ENCODE results near the gene ATG3. TPM values are rescaled to one million over a fixed set of nuclear protein-coding genes. Genes with fewer than 3 reads are reported as not detected.

Gene ATG3
- total RNA-seq, 1 experiment from 2014 or later: 117 TPM

DNA sequence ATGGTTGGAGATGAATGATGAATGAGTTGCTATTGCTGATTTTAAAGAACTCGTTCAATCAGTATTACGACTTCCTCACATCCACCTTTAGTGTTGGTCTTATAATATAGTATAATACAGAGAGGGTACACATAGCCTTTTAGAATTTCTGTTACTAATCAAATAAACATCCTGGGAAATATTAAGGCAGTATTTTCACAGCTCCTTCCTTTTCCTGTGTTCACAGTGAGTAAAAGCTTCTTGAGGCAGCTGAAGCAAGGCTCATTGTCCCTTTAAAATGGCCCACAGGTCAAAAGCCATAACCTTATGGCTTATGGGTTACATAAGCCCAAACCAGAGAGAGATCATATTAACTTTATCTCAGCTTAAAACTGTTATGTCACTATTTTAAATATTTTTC is 61.1 kb downstream of the ATG3 start:
- Histone ChIP-seq H3K27me3 (ENCODE audit: low read length) (peaks cover 75% of the 10 kb centered on the region), H3K4me1 (ENCODE audit: insufficient read depth, low read length) (no peaks in the 10 kb centered on the region), H3K9ac (ENCODE audit: low read length) (no peak overlapping the region), H3K4me2 (ENCODE audit: low read length) (no peak overlapping the region), H3K9me2 (replicated peaks; ENCODE audit: low read length) (no peaks in the 10 kb centered on the region), H3F3A (ENCODE audit: low read length, unreplicated experiment) (no peaks in the 10 kb centered on the region), H3K9me3 (ENCODE audit: low read length) (no peaks in the 10 kb centered on the region), H3K79me2 (ENCODE audit: low read length) (no peaks in the 10 kb centered on the region), H2AFZ (ENCODE audit: low read length) (no peak overlapping the region), H3K36me3 (ENCODE audit: low read depth, low read length) (no peaks in the 10 kb centered on the region), H3K4me3 (ENCODE audit: low read length) (no peak overlapping the region), H3K27ac (ENCODE audit: low read length) (no peak overlapping the region), H4K20me1 (ENCODE audit: low read length) (no peaks in the 10 kb centered on the region)
- ChIA-PET POLR2A (ENCODE audit: unreplicated experiment) (no interaction called here), CTCF (no interaction called here)
- intact Hi-C loops (cut with micrococcal nuclease): no loop called here
- no peak for TF ChIP-seq EZH2phosphoT487 (IDR thresholded peaks at IDR 0.05; ENCODE audit: borderline replicate concordance, low read length)
- no peak for TF ChIP-seq CTCF (conservative IDR thresholded peaks at IDR 0.05; ENCODE audit: low read depth, low read length)
- TF ChIP-seq EZH2 (IDR thresholded peaks at IDR 0.05; ENCODE audit: low read length, unreplicated experiment): no peak
- no TSS peak for BruUV-seq (replicated peaks)
- no peak for ATAC-seq
- no peak for DNase-seq

DNA sequence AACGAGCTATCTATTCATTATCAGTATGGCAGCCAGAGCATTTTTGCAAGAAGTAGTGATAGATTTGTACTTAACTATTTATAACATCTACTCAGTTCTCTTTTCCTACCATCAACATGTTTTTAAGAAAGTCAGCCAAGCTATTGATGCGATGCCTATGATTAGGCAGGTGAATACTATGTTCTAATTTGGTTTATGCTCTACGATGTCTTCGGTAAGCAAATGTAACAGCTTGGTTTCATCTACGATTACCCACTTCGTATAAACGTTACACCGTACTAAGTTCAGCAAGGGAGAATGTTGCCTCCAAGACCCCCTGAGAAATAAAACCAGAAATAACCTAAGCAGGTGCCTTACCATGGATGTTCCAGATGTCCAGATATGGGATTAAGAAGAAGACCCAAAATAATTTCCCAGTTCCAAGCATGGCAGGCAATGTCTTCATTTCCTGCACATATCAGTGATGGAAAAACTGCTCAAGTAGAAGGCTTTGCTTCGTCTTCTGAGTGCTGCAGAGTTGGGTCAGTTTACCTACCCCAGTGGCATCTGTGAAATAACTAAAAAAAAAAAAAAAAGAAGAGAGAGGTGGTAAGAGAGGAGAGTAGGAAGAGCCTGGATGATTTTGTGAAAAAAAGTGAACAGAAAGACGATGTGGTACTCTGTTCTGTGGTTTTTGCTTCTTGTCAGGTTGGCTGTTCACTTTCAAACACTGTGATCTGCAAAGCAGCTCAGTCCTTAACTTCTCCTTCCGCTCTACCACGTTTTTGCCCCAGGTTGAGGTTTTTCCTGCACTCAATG is 62.6 kb downstream of the ATG3 start, which contains the start of gene BTLA:
Gene BTLA, minus strand, starts transcription at position 559 of the 798 bp plus-strand sequence. Its CDS starts 114 bp downstream, at position 445.
- Histone ChIP-seq H3K36me3 (ENCODE audit: low read depth, low read length) (no peaks in the 10 kb centered on the region), H3K4me1 (ENCODE audit: insufficient read depth, low read length) (no peaks in the 10 kb centered on the region), H3K4me2 (ENCODE audit: low read length) (no peak within 1 kb of the TSS), H3K9me2 (replicated peaks; ENCODE audit: low read length) (no peaks in the 10 kb centered on the region), H3K9me3 (ENCODE audit: low read length) (no peaks in the 10 kb centered on the region), H3K27ac (ENCODE audit: low read length) (no peak within 1 kb of the TSS), H3K9ac (ENCODE audit: low read length) (no peak within 1 kb of the TSS), H3K79me2 (ENCODE audit: low read length) (no peaks in the 10 kb centered on the region), H4K20me1 (ENCODE audit: low read length) (no peaks in the 10 kb centered on the region), H3K4me3 (ENCODE audit: low read length) (no peak within 1 kb of the TSS), H3K27me3 (ENCODE audit: low read length) (peaks cover 69% of the 10 kb centered on the region), H2AFZ (ENCODE audit: low read length) (no peak within 1 kb of the TSS), H3F3A (ENCODE audit: low read length, unreplicated experiment) (no peaks in the 10 kb centered on the region)
- DNase-seq (no peak), ATAC-seq (no peak)
- ChIA-PET POLR2A (ENCODE audit: unreplicated experiment) (no interaction called here), CTCF (no interaction called here)
- intact Hi-C loops (cut with micrococcal nuclease): no loop called here
- BruUV-seq (replicated peaks): no TSS peak
- TF ChIP-seq EZH2phosphoT487 (IDR thresholded peaks at IDR 0.05; ENCODE audit: borderline replicate concordance, low read length) (no peak), CTCF (conservative IDR thresholded peaks at IDR 0.05; ENCODE audit: low read depth, low read length) (no peak), EZH2 (IDR thresholded peaks at IDR 0.05; ENCODE audit: low read length, unreplicated experiment) (no peak)

- ChIA-PET POLR2A (ENCODE audit: unreplicated experiment) (no interaction called here), CTCF (no interaction called here)
- Histone ChIP-seq H3K36me3 (ENCODE audit: low read depth, low read length) (no peaks in the 10 kb centered on the region), H3K4me1 (ENCODE audit: insufficient read depth, low read length) (no peaks in the 10 kb centered on the region), H3K9me3 (ENCODE audit: low read length) (no peaks in the 10 kb centered on the region), H3K9ac (ENCODE audit: low read length) (no peak overlapping the region), H3K9me2 (replicated peaks; ENCODE audit: low read length) (no peaks in the 10 kb centered on the region), H3K27ac (ENCODE audit: low read length) (no peak overlapping the region), H3K4me2 (ENCODE audit: low read length) (no peak overlapping the region), H3K4me3 (ENCODE audit: low read length) (no peak overlapping the region), H3F3A (ENCODE audit: low read length, unreplicated experiment) (no peaks in the 10 kb centered on the region), H3K79me2 (ENCODE audit: low read length) (no peaks in the 10 kb centered on the region), H4K20me1 (ENCODE audit: low read length) (no peaks in the 10 kb centered on the region), H3K27me3 (ENCODE audit: low read length) (peaks cover 63% of the 10 kb centered on the region), H2AFZ (ENCODE audit: low read length) (no peak overlapping the region)
- no peak for TF ChIP-seq EZH2phosphoT487 (IDR thresholded peaks at IDR 0.05; ENCODE audit: borderline replicate concordance, low read length)
- TF ChIP-seq EZH2 (IDR thresholded peaks at IDR 0.05; ENCODE audit: low read length, unreplicated experiment): no peak
- no peak for TF ChIP-seq CTCF (conservative IDR thresholded peaks at IDR 0.05; ENCODE audit: low read depth, low read length)
- no TSS peak for BruUV-seq (replicated peaks)
- DNase-seq (no peak), ATAC-seq (no peak)
- intact Hi-C loops (cut with micrococcal nuclease): no loop called here
Observed at GRCh38 chr3:112497897-112498548, 63.7 kb downstream of the ATG3 start.

Data from PC-3 (cell line).